T-helper 22 cell (primary cell): ENCODE results near the gene CACNA2D4.

Source experiments
- DNase-seq: peaks from one replicate; pipeline ENCODE4 v3.0.0-alpha.2; 2020; ENCODE audit warnings: low read depth

Gene CACNA2D4

DNA sequence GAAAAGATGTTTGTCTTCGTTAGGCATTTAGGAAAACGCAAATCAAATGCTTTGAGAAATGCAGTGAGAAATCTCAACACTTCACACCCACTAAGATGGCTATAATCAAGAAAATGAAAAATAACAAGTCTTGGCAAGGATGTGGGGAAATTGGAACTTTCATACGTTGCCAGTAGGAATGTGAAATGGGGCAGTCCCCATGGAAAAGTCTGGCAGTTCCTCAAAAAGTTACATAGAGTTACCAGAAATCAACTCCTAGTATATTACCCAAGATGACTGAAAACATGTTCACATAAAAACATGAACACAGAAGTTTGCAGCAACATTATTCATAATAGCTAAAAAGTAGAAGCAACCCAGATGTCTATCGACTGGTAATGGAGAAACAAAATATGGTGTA is 139.5 kb downstream of the CACNA2D4 start:
- no peak for DNase-seq

DNA sequence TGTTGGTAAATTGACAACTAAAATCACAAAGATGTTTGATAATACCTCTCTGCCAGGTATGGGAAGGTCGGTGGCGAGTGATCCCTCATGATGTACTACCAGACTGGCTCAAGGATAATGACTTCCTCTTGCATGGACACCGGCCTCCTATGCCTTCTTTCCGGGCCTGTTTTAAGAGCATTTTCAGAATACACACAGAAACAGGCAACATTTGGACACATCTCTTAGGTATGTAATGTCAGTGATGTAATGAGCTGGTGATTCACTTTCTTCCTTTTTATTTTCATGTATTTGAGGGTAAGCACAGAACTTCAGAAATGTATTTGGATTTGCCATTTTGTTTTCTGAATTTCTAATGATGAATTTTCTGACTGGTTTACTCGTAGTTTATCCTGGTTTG is 140.7 kb downstream of the CACNA2D4 start:
- DNase-seq: no peak

DNA sequence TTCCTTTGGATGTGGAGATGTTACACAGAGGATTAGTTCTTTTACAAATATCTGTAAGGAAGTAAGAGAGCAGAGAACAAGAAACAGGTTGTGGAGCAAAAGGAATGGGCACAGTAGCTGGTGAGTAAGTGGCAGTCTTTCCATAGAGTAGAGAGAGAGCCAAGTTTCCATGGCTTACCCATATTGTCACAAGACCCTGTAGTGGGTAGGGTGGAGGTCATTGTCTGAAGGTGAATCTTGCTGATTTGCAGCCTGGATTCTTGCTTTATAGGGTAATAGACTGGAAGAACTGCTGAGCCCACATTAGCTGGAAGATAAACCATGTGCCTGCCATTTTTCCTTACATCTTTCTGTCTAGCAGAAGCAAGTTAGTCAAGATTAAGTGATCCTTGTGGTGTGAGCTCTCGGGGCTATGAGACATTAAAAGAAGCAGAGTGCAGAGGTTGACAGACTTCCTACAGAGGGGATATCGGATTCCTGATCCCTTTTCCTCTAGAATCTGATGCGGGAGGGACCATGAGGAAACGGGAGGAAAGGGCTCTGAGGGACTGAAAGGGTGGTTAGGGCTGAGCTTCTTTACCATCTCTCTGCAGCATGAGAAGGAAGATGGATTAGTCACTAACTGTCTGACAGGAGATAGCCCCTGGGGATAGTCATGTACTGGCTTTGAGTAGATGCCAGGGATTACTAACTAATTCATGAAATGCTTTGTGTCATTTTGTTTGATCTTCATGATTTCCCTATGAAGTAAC is 142.1 kb downstream of the CACNA2D4 start:
- no peak for DNase-seq

DNA sequence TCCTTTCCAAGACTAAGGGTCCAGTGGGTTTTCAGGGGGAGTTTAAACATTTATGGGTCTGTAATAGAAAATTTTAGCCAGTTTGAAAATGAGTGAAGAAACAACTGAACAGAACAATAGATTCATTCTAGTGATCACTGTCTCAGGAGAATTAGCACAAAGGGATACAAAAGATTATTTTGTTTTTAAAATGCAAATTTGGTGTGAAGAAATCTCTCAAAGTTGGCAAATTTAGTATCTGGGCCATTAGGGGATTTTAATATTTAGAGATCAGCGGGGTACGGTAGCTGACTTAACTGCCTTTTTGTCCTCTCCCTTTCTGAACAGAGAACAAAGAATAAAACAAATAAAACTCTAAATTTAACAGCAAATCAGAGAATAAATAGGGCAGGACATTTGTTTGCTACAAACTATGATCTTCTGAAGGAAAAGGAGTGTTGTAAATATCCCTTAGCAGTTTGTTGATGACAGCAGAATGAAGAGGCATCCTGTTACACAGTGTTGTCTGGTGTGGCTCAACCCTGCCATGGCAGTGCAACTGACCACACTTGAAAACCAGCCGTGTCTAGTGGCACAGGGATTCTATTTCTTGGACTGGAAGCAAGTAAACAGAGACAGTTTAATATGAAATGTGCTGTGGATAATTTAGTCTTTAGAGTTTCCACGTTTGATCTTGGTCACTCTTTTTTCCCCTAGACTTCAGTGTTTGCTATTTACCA is 144.4 kb downstream of the CACNA2D4 start:
- DNase-seq: no peak

DNA sequence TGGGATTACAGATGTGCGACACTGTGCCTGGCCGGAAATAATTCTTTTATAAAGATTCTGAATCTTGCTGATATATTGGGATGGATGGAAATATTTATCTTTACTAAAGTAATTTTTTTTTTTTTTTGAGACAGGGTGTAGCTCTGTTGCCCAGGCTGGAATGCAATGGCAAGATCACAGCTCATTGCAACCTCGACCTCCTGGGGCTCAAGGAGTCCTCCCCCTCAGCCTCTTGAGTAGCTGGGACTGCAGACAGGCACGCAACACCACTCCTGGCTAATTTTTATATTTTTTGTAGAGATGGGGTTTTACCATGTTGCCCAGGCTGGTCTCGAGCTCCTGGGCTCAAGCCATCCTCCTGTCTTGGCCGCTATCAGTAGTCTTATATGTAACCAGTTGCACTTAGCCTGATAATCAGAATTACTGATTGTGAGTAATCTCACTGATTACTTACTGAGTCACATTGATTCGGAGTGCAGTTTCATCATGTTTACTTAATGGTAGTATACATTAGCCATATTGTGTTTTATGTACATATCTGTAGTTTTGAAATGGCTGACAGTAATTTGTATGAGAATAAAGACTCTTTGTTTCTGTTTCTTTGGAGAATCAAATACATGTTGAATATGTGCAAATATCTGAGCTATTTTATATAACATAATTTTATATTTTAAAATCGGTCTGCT is 148.5 kb downstream of the CACNA2D4 start:
- no peak for DNase-seq

DNA sequence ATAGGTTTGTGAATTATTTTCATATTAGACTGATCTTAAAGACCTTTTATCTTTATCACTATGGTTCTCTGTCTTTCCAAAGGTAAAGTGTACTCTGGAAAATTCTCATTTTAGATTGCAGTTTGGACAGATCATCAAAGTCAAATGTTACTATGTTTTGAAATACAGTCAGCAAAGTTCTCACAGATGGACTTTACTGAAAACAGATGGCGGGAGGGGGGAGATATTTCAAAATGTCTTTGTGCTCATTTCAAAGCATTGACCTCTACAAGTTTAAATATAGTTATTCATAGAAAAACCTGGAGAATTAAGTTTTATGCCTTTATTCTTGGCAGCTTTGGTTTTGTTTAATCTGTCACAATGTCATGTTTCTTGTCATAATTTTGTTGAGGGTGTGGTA is 149.8 kb downstream of the CACNA2D4 start:
- DNase-seq: no peak

DNA sequence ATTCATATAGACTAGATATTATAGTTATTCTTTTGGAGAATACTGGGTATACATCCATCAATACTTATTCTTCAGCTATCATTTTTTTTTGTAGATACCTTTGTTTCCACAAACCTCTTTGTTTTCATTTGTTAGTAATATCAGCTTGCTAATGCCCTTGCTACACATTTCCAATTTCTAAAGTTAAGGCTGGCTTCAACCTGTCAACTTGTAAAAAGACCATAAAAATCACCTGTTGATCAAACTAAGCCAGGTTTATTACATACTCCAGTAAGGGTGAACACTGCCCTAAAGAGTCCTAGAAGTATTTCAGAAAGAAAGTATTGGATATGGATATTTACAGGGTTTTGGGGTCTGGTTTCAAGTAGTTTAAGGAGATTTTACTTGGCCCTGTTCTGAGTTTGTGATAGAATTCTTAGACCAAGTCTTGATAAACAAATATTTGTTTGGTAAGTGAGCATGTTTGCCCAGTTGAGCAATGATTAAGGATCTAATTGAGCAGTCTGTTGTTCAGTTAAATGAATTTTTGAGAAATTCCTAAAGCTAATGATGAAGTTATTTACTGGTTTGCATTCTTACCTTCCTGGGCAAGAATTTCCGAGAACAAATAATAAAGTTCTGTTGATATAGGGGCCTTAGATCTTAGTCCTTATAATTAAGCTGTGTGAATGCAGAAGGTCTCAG is 150.9 kb downstream of the CACNA2D4 start:
- DNase-seq: no peak

DNA sequence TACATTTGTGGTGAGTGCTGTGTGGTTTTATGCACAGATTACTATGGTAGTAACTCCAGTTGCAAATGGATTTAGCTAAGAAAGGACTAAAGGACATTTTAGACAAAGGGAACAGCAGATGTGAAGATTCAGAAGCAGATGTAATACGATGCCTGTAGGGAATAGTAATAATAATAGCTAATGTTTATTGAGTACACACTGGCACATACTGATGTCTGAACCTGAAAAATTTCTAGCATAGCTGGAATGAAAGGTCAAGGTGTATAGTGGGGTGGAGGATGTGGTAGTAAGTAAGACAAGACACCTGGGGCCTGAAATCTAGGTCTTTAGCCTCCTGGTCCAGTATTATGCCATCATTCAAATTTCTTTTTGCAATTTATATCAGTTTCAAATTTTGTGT is 152.3 kb downstream of the CACNA2D4 start:
- no peak for DNase-seq

DNA sequence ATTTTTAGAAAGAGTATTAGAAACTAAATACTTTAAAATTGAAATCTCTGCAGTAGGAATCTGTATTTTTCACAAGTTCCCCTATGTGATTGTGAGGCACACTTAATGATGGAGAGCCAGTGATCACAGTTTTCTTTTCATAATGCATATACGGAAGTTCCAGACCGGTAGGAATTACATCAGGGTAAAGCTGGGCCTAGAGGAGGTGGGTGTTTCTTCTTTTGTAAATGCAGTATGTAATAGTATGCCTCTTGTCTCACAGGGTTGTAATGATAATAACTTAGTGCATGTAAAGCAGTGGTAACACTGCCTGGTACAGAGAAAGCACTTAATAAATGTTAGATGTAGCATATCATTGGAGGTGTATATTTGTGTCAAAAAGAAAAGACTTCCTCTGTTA is 155.3 kb downstream of the CACNA2D4 start:
- no peak for DNase-seq

DNA sequence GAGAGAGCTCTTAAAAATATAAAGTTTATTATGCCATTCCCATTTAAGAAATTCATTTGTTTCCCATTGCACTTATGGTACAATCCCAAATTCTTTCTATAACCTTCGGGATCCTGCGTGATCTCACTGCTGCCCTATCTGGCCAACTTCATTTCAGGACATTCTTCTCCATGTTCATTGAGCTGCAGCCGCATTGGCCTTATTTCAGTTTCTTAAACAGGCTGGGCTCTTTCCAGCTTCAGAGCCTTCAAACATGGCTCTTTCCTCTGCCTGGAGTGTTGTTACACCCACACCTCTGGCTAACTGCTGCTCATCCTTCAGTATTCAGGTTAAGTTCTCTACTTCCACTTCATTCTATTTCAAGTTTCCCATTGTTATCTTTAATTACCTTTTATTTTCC is 156.6 kb downstream of the CACNA2D4 start:
- no peak for DNase-seq

DNA sequence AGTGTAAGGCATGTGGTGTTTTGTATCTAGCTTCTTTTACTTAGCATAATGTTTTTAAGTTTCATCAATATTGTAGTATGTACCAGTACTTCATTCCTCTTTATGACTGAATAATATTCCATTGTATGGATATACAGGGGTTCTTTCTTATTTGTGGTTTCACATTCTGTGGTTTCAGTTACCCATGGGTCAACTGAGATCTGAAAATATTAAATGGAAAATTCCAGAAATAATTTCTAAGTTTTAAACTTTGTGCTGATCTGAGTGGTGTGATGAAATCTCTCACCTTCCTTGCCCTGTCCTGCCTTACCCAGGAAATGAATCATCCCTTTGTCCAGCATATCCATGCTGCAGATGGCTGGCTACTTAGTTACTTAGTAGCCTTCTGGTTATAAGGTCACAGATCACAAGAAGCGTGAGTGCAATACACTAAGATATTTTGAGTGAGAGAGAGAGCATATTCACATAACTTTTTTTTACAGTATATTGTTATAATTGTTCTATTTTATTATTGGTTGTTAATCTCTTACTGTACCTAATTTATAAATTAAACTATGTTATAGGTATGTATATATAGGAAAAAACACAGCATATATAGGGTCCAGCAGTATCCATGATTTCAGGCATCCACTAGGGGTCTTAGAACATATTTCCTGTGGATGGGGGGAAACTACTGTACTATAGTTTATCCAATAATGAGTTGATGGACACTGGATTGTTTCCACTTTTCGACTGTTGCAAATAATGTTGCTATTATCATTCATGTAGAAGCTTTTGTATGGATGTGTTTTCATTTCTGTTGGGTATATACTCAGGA is 157.7 kb downstream of the CACNA2D4 start:
- no peak for DNase-seq

DNA sequence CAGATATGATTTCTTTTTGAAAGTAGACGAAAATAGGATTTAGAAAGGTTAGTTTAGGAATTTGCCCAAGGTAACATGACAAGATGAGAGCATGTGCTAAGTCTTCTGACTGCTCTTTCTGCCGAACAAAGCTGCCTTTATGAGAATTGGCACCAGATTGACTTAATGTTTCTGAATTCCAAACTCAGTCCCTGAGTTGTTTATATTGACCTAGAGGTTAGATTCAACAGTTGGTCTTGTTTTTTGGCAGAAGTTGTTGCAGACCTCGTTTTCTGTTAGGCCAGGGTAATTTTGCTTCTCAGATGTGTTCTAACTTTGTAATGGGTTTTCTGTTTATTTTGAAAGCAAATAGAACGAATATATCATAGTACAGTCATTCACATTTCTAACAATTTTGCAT is 159.6 kb downstream of the CACNA2D4 start:
- no peak for DNase-seq

DNA sequence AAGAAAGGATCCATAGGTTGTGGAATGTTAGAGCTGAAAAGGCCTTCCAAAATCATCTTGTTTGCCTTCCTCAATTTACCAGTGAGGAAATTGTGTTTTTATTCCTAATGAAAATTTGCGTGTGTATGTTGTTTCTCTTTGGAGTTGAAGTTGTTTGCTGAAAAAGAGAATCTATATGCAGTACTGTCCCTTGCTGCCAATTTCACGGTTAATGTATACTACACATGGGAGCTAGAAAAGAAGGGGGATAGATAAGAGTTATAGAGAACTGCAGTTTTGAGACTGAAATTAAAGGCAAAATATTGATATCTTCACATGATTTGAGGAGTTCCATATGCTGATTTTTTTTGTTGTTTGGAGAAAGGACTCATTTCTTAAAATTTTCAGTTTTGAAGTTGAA is 160.1 kb downstream of the CACNA2D4 start:
- DNase-seq: no peak

DNA sequence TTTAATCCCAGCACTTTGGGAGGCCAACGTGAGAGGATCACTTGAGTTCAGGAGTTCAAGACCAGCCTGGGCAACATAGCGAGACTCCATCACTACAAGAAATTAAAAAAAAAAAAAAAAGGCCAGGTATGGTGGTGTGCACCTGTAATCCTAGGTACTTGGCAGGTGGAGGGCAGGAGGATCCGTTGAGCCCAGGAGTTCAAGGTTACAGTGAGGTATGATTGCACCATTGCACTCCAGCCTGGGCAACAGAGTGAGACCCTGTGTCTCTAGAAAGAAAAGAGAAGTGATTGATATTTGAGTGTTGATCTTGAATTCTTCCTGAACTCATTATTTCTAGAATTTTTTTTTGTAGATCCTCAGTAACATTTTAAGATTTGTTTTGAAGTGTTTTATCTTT is 168.2 kb downstream of the CACNA2D4 start:
- no peak for DNase-seq

DNA sequence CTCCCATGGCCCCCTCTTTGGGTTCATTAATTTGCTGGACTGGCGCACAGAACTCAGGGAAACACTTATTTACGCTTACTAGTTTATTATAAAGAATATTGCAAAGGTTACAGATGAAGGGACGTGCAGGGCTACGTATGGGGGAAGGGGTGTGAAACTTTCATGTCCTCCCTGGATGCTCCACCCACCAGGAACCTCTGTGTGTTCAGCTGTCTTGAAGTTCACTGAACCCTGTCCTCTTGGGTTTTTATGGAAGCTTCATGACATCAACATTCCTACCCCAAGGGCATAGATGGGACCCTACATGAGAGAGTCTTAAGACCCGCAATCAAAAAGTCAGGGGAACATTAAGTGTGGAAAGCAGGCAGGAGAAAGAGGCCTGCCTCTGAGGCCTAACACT is 169.4 kb downstream of the CACNA2D4 start:
- DNase-seq: no peak

DNA sequence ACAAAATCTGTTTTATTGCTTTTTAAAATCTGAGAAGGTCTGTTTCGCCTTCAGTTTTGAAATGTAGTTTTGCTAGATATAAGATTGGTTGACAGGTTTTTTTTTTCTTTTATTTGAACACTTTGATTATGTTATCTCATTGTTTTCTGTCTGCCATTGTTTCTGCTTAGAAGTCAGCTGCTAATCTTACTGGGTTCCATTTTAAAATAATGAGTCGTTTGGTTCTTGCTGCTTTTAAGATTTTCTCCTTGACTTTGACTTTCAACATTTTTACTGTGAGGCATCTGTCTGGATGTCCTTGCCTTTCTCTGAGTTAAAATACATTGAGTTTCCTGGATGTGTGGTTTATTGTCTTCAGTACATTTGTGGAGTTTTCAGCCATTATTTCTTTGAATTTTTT is 170.8 kb downstream of the CACNA2D4 start:
- no peak for DNase-seq

DNA sequence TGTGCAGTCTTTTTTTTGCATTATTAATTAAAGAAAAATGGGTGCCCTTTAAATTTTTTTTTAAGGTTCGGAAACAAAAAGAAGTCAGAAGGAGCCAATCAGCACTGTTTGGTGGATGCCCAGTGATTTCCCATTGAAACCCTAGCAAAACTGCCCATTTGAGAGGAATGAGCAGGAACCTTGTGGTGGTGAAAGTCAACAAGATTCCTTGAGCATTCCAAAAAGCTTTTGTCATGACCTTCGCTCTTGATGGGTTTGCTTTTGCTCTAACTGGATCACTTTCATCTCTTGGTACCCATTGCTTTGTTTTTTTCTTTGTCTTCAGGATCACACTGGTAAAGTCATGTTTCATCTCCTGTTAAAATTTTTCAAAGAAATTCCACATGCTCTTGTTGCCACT is 173.5 kb downstream of the CACNA2D4 start:
- DNase-seq: no peak
